SK-N-SH treated with all-trans-retinoic acid at 6 μM for 48 hours (cell line): ENCODE data around the gene SCAMP5.

Source experiments
- ARNTL ChIP-seq: fragments of 450-650 bp; formaldehyde crosslinking; IDR thresholded peaks from 2 replicates; pipeline ENCODE4 v1.5.0; 2020; ENCODE audit warnings: low read depth, mild to moderate bottlenecking, moderate library complexity, borderline replicate concordance
- GLIS3 ChIP-seq: fragments of 250-450 bp; sonication (Bioruptor Pico); IDR thresholded peaks from 2 replicates; pipeline ENCODE4 v1.5.0; 2020; ENCODE audit warnings: mild to moderate bottlenecking, moderate library complexity
- ISL1 ChIP-seq: fragments of 250-450 bp; sonication (Bioruptor Pico); IDR thresholded peaks from 2 replicates; pipeline ENCODE4 v2.1.2; 2022; ENCODE audit warnings: mild to moderate bottlenecking, moderate library complexity
- OSR1 ChIP-seq: fragments of 250-450 bp; sonication (Bioruptor Pico); IDR thresholded peaks from 2 replicates; pipeline ENCODE4 v1.8.0; 2022; ENCODE audit warnings: moderate library complexity, mild to moderate bottlenecking, inconsistent platforms
- SNAI2 ChIP-seq: fragments of 250-450 bp; sonication (Bioruptor Pico); IDR thresholded peaks from 2 replicates; pipeline ENCODE4 v1.5.0; 2020; ENCODE audit warnings: mild to moderate bottlenecking, moderate library complexity
- TOX ChIP-seq: fragments of 250-450 bp; sonication (Bioruptor Pico); IDR thresholded peaks from 2 replicates; pipeline ENCODE4 v1.8.0; 2021; ENCODE audit warnings: mild to moderate bottlenecking, moderate library complexity, borderline replicate concordance
- ZFP3 ChIP-seq: fragments of 250-450 bp; sonication (Bioruptor Pico); IDR thresholded peaks from 2 replicates; pipeline ENCODE4 v1.5.0; 2020; ENCODE audit warnings: mild to moderate bottlenecking, moderate library complexity
- ZFP30 ChIP-seq: fragments of 450-650 bp; formaldehyde crosslinking; IDR thresholded peaks from 2 replicates; pipeline ENCODE4 v1.5.0; 2022; ENCODE audit warnings: mild to moderate bottlenecking, moderate library complexity
- ZNF565 ChIP-seq: fragments of 450-650 bp; formaldehyde crosslinking; conservative IDR thresholded peaks from 2 replicates; pipeline ENCODE4 v1.5.0; 2020; ENCODE audit warnings: low read depth, mild to moderate bottlenecking, moderate library complexity
- TF ChIP-seq, protein P1 (sequence below): fragments of 250-450 bp; sonication (Bioruptor Pico); IDR thresholded peaks from 2 replicates; pipeline ENCODE4 v1.8.0; 2021; ENCODE audit warnings: low read depth, mild to moderate bottlenecking, moderate library complexity, borderline replicate concordance
- TF ChIP-seq, protein P2 (sequence below): fragments of 250-450 bp; sonication (Bioruptor Pico); IDR thresholded peaks from 2 replicates; pipeline ENCODE4 v1.5.1; 2021; ENCODE audit warnings: mild to moderate bottlenecking, moderate library complexity
- TF ChIP-seq, protein P3 (sequence below): fragments of 250-450 bp; sonication (Bioruptor Pico); IDR thresholded peaks from 2 replicates; pipeline ENCODE4 v1.5.1; 2020; ENCODE audit warnings: low read depth, mild to moderate bottlenecking, moderate library complexity
- TF ChIP-seq, protein P4 (sequence below): fragments of 250-450 bp; sonication (Bioruptor Pico); IDR thresholded peaks from 2 replicates; pipeline ENCODE4 v1.5.0; 2020; ENCODE audit warnings: mild to moderate bottlenecking, moderate library complexity

DNA sequence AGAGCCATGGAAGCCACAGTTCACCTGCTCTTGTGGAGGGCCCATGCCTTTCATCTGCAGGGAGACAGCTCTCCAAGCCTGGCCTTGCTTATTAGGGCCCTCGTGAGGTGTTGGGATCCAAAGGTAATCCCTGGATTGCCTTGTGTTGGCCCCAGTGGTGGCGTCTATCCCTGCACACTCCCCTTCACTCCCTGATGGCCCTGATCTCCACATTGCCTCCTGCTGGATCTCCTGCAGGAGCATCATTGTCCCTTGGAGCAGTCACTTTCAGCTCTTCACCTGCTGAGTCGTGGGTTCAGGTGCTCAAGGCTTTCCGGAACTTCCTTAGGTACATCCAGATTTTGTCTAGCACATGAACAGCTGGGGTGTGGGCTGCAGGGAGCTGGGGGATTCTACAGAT lies 35.1 kb downstream of the SCAMP5 start:
- TF ChIP-seq, protein P1, sequence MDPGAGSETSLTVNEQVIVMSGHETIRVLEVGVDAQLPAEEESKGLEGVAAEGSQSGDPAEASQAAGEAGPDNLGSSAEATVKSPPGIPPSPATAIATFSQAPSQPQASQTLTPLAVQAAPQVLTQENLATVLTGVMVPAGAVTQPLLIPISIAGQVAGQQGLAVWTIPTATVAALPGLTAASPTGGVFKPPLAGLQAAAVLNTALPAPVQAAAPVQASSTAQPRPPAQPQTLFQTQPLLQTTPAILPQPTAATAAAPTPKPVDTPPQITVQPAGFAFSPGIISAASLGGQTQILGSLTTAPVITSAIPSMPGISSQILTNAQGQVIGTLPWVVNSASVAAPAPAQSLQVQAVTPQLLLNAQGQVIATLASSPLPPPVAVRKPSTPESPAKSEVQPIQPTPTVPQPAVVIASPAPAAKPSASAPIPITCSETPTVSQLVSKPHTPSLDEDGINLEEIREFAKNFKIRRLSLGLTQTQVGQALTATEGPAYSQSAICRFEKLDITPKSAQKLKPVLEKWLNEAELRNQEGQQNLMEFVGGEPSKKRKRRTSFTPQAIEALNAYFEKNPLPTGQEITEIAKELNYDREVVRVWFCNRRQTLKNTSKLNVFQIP (CRISPR knock-in tag), result no peak
- TF ChIP-seq ZFP30, result no peak
- TF ChIP-seq, protein P2, sequence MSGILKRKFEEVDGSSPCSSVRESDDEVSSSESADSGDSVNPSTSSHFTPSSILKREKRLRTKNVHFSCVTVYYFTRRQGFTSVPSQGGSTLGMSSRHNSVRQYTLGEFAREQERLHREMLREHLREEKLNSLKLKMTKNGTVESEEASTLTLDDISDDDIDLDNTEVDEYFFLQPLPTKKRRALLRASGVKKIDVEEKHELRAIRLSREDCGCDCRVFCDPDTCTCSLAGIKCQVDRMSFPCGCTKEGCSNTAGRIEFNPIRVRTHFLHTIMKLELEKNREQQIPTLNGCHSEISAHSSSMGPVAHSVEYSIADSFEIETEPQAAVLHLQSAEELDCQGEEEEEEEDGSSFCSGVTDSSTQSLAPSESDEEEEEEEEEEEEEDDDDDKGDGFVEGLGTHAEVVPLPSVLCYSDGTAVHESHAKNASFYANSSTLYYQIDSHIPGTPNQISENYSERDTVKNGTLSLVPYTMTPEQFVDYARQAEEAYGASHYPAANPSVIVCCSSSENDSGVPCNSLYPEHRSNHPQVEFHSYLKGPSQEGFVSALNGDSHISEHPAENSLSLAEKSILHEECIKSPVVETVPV (CRISPR knock-in tag), result no peak
- TF ChIP-seq ARNTL (CRISPR knock-in tag), result no peak
- no peak for TF ChIP-seq GLIS3 (CRISPR knock-in tag)
- TF ChIP-seq, protein P3, sequence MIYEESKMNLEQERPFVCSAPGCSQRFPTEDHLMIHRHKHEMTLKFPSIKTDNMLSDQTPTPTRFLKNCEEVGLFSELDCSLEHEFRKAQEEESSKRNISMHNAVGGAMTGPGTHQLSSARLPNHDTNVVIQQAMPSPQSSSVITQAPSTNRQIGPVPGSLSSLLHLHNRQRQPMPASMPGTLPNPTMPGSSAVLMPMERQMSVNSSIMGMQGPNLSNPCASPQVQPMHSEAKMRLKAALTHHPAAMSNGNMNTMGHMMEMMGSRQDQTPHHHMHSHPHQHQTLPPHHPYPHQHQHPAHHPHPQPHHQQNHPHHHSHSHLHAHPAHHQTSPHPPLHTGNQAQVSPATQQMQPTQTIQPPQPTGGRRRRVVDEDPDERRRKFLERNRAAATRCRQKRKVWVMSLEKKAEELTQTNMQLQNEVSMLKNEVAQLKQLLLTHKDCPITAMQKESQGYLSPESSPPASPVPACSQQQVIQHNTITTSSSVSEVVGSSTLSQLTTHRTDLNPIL (CRISPR knock-in tag), result no peak
- TF ChIP-seq OSR1 (CRISPR knock-in tag), result no peak
- no peak for TF ChIP-seq ISL1 (CRISPR knock-in tag)
- TF ChIP-seq, protein P4, sequence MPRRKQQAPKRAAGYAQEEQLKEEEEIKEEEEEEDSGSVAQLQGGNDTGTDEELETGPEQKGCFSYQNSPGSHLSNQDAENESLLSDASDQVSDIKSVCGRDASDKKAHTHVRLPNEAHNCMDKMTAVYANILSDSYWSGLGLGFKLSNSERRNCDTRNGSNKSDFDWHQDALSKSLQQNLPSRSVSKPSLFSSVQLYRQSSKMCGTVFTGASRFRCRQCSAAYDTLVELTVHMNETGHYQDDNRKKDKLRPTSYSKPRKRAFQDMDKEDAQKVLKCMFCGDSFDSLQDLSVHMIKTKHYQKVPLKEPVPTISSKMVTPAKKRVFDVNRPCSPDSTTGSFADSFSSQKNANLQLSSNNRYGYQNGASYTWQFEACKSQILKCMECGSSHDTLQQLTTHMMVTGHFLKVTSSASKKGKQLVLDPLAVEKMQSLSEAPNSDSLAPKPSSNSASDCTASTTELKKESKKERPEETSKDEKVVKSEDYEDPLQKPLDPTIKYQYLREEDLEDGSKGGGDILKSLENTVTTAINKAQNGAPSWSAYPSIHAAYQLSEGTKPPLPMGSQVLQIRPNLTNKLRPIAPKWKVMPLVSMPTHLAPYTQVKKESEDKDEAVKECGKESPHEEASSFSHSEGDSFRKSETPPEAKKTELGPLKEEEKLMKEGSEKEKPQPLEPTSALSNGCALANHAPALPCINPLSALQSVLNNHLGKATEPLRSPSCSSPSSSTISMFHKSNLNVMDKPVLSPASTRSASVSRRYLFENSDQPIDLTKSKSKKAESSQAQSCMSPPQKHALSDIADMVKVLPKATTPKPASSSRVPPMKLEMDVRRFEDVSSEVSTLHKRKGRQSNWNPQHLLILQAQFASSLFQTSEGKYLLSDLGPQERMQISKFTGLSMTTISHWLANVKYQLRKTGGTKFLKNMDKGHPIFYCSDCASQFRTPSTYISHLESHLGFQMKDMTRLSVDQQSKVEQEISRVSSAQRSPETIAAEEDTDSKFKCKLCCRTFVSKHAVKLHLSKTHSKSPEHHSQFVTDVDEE (CRISPR knock-in tag), result no peak
- TF ChIP-seq SNAI2, result no peak
- TF ChIP-seq ZFP3, result no peak
- TF ChIP-seq TOX, result no peak
- no peak for TF ChIP-seq ZNF565 (CRISPR knock-in tag)
